Prostate gland (tissue), 2 donors: ENCODE results near the gene ZMYM2. TPM values are rescaled to one million over a fixed set of nuclear protein-coding genes. Genes with fewer than 3 reads are reported as not detected.

ENCODE experiments used
- DNase-seq: peaks from one replicate; pipeline ENCODE4 v3.0.0-alpha.2; 2019; ENCODE audit warnings: low spot score
- H3K27ac ChIP-seq, 2 donors: fragments of 200-600 bp; sonication (generic); 2 replicates each; pipeline ENCODE4 v1.5.1; 2017 to 2019
- H3K27me3 ChIP-seq: fragments of 200-600 bp; sonication (generic); replicated peaks from 2 replicates; pipeline ENCODE4 v1.5.1; 2019; ENCODE audit not compliant: insufficient read depth
- H3K36me3 ChIP-seq, 2 donors: fragments of 200-600 bp; sonication (generic); 1 replicate in 1 of 2; 2 replicates in 1 of 2; pipeline versions ENCODE4 v1.5.1 to v1.8.1; 2017 to 2019
- H3K4me1 ChIP-seq: fragments of 200-600 bp; sonication (generic); replicated peaks from 2 replicates; pipeline ENCODE4 v1.5.1; 2019
- H3K4me3 ChIP-seq, 2 donors: fragments of 200-600 bp; sonication (generic); 2 replicates each; pipeline ENCODE4 v1.5.1; 2017 to 2019
- H3K9me3 ChIP-seq: fragments of 200-600 bp; sonication (generic); 2 replicates; pipeline ENCODE4 v1.5.1; 2017
- POLR2A ChIP-seq: fragments of 450-650 bp; IDR thresholded peaks from one replicate; pipeline ENCODE4 v1.6.1; 2016; ENCODE audit warnings: antibody characterized with exemption, mild to moderate bottlenecking
- POLR2AphosphoS5 ChIP-seq: sonication (generic); formaldehyde crosslinking; IDR thresholded peaks from one replicate; pipeline ENCODE4 v1.6.1; 2017; ENCODE audit warnings: antibody characterized with exemption
- WGBS: methylation state at CpG from one replicate; pipeline ENCODE4 v1.1.5; 2018; 5-methylcytosine and 5-hydroxymethylcytosine counted together
- intact Hi-C: fragments of 100-400 bp; cut with DNase I; formaldehyde crosslinking; loops from one replicate; pipeline ENCODE4 v1.14.2; 2022
- total RNA-seq, 2 donors: library from RNA; depleted of rRNA; stranded (reverse); fragments of >200 nt; gene quantifications; one replicate each; pipeline ENCODE4 v1.1.0, GENCODE V29; 2016
- TF ChIP-seq, protein P1 (sequence below), 4 experiments: fragments of 200-600 bp in 2 of 4; fragments of 450-650 bp in 2 of 4; sonication (generic) in 2 of 4; IDR thresholded peaks; 1 replicate in 3 of 4; 2 replicates in 1 of 4; pipeline ENCODE4 v1.5.1; 2016 to 2019; ENCODE audit warnings: antibody characterized with exemption in 4 of 4, mild to moderate bottlenecking in 2 of 4, moderate library complexity in 2 of 4

ZMYM2 gene
- total RNA-seq, 2 donors from 2014 or later = 70.7 to 95.6 TPM

DNA sequence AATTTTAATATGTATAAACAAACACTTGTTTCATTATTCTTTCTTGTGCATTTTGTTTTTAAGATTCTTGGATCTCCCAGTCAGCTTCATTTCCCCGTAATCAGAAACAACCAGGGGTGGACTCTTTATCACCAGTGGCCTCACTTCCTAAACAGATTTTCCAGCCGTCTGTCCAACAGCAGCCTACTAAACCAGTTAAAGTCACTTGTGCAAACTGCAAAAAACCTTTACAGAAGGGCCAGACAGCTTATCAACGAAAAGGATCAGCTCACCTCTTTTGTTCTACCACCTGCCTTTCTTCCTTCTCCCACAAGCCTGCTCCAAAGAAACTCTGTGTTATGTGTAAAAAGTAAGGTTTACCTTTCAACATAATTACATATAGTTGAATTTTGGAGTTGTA, 44.3 kb downstream of the ZMYM2 start:
- H3K27me3 ChIP-seq = no peaks in the 10 kb centered on the region
- 24% methylated on average over 3 of the region's 3 CpGs for WGBS
- peaks cover 7% of the 10 kb centered on the region for H3K4me1 ChIP-seq
- TF ChIP-seq, protein P1, sequence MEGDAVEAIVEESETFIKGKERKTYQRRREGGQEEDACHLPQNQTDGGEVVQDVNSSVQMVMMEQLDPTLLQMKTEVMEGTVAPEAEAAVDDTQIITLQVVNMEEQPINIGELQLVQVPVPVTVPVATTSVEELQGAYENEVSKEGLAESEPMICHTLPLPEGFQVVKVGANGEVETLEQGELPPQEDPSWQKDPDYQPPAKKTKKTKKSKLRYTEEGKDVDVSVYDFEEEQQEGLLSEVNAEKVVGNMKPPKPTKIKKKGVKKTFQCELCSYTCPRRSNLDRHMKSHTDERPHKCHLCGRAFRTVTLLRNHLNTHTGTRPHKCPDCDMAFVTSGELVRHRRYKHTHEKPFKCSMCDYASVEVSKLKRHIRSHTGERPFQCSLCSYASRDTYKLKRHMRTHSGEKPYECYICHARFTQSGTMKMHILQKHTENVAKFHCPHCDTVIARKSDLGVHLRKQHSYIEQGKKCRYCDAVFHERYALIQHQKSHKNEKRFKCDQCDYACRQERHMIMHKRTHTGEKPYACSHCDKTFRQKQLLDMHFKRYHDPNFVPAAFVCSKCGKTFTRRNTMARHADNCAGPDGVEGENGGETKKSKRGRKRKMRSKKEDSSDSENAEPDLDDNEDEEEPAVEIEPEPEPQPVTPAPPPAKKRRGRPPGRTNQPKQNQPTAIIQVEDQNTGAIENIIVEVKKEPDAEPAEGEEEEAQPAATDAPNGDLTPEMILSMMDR (IDR thresholded peaks at IDR 0.05) = no peak
- TF ChIP-seq POLR2AphosphoS5 (no peak), POLR2A (no peak)
- no peaks in the 10 kb centered on the region for H3K36me3 ChIP-seq
- no peak overlapping the region for H3K4me3 ChIP-seq
- H3K9me3 ChIP-seq = no peaks in the 10 kb centered on the region
- intact Hi-C loops = no loop called here
- no peak overlapping the region for H3K27ac ChIP-seq
- DNase-seq = no peak

DNA sequence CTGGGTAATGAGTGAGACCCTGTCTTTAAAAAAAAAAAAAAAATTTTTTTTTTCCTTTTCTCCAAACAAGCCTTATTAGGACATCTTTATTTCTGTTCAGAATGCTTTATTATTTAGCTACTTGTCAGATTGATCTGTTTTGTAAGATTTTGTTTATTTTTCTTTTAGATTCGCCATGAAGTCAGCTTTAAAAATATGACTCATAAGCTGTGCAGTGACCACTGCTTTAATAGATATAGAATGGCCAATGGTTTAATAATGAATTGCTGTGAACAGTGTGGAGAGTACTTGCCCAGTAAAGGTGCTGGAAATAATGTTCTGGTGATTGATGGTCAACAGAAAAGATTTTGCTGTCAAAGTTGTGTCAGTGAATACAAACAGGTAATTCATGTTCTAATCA, 47.7 kb downstream of the ZMYM2 start:
- TF ChIP-seq POLR2A (no peak), POLR2AphosphoS5 (no peak)
- TF ChIP-seq, protein P1 (IDR thresholded peaks at IDR 0.05) = no peak
- H3K4me1 ChIP-seq = peaks cover 7% of the 10 kb centered on the region
- 89% methylated on average over 1 of the region's 1 CpG for WGBS
- H3K27me3 ChIP-seq = no peaks in the 10 kb centered on the region
- no peak overlapping the region for H3K4me3 ChIP-seq
- H3K36me3 ChIP-seq = no peaks in the 10 kb centered on the region
- no peak for DNase-seq
- intact Hi-C loops = no loop called here
- no peaks in the 10 kb centered on the region for H3K9me3 ChIP-seq
- H3K27ac ChIP-seq = no peak overlapping the region

DNA sequence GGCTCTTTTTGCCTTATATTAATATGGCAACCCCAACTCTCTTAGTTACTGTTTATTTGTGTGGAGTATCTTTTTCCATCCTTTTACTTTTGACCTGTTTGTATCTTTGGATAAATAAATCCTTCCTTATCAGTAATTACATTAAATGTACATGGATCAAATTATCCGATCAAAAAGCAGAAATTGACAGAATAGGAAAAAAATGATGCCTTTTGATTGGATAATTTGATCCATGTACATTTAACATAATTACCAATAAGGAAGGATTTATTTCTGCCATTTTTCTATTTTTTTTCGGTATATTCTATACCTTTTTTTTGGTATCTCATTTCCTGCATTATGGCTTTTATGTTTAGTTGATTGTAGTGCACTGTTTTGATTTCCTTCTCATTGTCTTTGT, 57.2 kb downstream of the ZMYM2 start:
- Histone ChIP-seq H3K27me3 (no peaks in the 10 kb centered on the region), H3K4me3 (no peak overlapping the region), H3K36me3 (peaks cover 0 to 3% of the 10 kb centered on the region in 2 donors), H3K9me3 (no peaks in the 10 kb centered on the region), H3K27ac (no peak overlapping the region), H3K4me1 (no peaks in the 10 kb centered on the region)
- TF ChIP-seq POLR2A = no peak
- no peak for DNase-seq
- intact Hi-C loops = no loop called here
- 100% methylated on average over 2 of the region's 2 CpGs for WGBS

DNA sequence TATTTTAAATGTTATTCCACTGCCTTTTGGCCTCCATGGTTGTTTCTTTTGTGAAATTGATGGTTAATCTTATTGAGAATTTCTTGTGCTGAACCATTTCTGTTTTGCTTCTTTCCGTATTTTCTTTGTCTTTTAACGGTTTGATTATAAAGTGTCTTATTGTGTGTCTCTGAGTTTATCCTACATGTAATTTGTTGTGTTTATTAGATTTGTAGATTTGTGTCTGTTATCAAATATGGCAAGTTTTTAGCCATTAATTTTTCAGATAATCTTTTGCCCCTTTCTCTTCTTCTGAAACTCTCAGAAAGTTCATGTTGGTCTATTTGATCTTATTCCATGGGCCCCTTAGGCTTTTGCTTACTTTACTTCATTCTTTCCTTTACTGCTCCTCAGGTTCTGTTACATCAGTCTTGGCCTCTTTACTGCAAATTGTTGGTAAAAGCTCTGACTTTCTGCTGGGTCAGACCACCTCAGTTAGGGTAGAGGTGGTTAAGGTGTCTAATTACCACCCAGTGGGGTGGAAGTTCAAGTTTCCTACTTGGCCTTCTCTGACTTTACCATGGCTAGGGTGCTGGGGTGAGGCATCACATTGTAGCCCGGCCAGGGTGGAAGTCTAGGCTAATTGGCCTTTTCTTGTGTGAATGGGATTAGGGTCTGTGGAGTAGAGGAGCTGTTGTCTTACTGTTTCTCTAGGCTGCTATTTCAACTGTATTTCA, 58.3 kb downstream of the ZMYM2 start:
- Histone ChIP-seq H3K27me3 (no peaks in the 10 kb centered on the region), H3K4me3 (no peak overlapping the region), H3K36me3 (peaks cover 0 to 3% of the 10 kb centered on the region in 2 donors), H3K9me3 (no peaks in the 10 kb centered on the region), H3K27ac (no peak overlapping the region), H3K4me1 (no peaks in the 10 kb centered on the region)
- WGBS = 90% methylated on average over 3 of the region's 3 CpGs
- intact Hi-C loops = no loop called here
- TF ChIP-seq POLR2AphosphoS5 (no peak), POLR2A (no peak)
- TF ChIP-seq, protein P1 (IDR thresholded peaks at IDR 0.05) = no peak
- DNase-seq = no peak

DNA sequence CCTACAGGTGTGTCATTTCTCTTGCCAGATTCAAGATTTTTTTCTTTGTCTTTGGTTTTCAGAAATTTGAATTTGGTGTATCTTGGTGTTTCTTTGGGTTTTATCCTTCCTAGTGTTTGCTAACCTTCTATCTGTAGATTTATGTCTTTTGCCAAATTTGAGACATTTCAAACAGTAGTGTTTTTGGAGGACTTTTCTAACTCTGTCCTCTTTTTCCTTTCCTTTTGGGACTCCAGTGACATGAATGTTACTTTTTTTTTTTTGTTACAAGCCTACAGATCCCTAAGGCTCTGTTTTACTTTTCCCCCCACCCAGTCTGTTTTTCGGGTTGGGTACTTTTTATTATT, 58.8 kb downstream of the ZMYM2 start:
- no peaks in the 10 kb centered on the region for H3K9me3 ChIP-seq
- no peaks in the 10 kb centered on the region for H3K4me1 ChIP-seq
- H3K27me3 ChIP-seq = no peaks in the 10 kb centered on the region
- H3K36me3 ChIP-seq = peaks cover 0 to 3% of the 10 kb centered on the region in 2 donors
- no peak overlapping the region for H3K4me3 ChIP-seq
- 97% methylated on average over 1 of the region's 1 CpG for WGBS
- no peak for DNase-seq
- TF ChIP-seq POLR2AphosphoS5 (no peak), POLR2A (no peak)
- TF ChIP-seq, protein P1 (IDR thresholded peaks at IDR 0.05) = no peak
- intact Hi-C loops = no loop called here
- H3K27ac ChIP-seq = no peak overlapping the region
